GM12872 (cell line): ENCODE results near the gene CC2D2A.

ENCODE experiments used
- CTCF ChIP-seq: IDR thresholded peaks from 3 replicates; pipeline ENCODE4 v1.5.1; 2011; ENCODE audit warnings: low read depth, mild to moderate bottlenecking, low read length, moderate library complexity; ENCODE audit not compliant: insufficient read depth

The CC2D2A gene

GRCh38 chr4:15451181-15451865 is 18.4 kb upstream of the CC2D2A start:
- no peak for TF ChIP-seq CTCF

DNA sequence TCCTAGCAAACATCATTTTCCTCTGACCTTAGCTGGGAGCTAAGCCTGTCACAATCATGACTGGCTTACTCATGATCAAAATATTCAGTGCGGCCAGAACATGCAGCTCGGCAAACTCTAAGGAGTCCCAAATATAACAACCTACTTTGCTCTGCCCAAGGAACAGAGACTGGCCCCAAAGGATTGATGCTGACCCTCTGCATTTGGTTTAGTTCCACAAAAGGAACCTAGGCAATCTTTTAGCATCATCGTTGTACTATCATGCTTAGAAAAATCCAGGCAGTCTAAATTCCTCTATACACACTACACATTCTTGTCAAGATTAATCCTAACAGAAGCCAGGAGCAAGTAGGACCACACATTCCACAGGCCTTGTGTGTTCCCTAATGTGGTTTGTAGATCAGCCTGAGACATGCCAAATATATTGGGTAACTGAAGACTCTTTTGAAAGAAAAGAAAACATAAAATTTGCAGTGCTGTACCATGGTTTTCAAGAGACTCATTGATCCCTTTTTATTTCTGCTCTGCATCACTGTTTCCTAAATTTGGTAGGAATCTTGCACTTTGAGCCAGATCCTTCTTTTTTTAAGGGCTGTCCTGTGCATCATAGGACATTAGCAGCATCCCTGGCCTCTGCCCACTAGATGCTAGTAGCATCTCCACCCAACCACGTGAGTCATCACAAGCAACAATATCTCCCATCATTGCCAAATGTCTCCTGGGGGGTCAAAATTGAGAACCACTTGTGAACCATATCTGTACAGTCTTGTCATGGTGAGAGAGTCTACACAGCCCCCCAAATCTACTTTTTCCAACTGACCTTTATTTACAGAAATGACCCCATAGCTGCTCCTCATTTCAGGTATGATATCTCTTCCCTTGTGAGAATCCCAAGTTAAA is 17.6 kb upstream of the CC2D2A start:
- no peak for TF ChIP-seq CTCF

GRCh38 chr4:15455290-15455689 is 14.4 kb upstream of the CC2D2A start:
- TF ChIP-seq CTCF, result no peak

GRCh38 chr4:15457406-15458201 is 12.1 kb upstream of the CC2D2A start:
- peak; percentile 72 for TF ChIP-seq CTCF

- TF ChIP-seq CTCF, result no peak
Observed at GRCh38 chr4:15458616-15459015, 11.1 kb upstream of the CC2D2A start.

DNA sequence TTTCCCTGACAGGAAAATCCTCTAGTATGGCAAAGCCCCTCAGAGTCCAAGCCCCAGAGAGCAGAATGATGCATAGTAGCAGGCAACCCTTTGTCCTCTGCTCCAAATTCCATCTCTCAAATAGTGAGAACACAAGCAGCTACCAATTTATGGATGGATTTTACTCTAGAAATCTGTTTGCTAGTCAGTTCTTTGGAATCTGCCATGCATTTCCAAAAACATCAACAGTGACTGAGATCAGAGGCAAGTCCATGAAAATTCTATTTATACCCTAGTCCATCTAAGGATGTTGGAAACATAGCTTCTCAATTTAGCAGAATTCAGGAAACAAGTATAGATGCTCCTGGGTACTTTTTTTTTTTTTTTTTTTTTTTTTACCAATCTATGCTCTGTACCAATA is 10.0 kb upstream of the CC2D2A start:
- TF ChIP-seq CTCF, result no peak

DNA sequence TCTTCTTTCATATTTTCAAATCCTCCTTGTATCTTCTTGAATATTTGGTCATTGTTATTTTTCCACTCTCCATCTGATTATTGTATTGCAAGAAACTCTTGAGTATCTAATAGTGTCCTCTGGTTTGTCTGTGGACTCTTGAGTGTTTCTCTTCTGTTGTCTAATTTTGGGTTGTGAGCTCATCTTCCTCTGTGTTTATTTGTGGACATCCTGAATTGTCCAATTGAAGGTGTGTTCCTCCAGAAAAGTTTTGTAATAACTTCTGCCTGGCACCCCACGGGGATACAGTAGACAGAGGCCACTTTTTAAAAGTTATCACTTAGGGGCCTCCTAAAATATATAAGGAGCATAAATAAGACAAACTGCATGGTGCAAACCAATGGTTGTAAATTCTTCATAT is 3.1 kb upstream of the CC2D2A start:
- TF ChIP-seq CTCF, result no peak
